SK-N-MC (cell line): ENCODE results near the gene ZNF536.

ENCODE experiments used
- DNase-seq: peaks from one replicate; pipeline ENCODE4 v3.0.0-alpha.2; 2011; ENCODE audit warnings: low read depth, low spot score
- H3K27ac ChIP-seq: fragments of 200-600 bp; sonication (generic); 2 replicates; pipeline ENCODE4 v1.5.1; 2016; ENCODE audit warnings: mixed run types
- H3K36me3 ChIP-seq: fragments of 200-600 bp; sonication (generic); 2 replicates; pipeline ENCODE4 v1.6.1; 2017; ENCODE audit warnings: antibody characterized with exemption, low read length, mixed read lengths; ENCODE audit not compliant: insufficient read depth
- H3K4me3 ChIP-seq: fragments of 200-600 bp; sonication (generic); 2 replicates; pipeline ENCODE4 v1.5.1; 2016
- H3K9ac ChIP-seq: fragments of 200-600 bp; sonication (generic); 2 replicates; pipeline ENCODE4 v1.8.0; 2017; ENCODE audit warnings: mixed run types, mixed read lengths; ENCODE audit not compliant: insufficient read length
- H3K9me3 ChIP-seq: fragments of 200-600 bp; sonication (generic); 2 replicates; pipeline ENCODE4 v1.6.1; 2017; ENCODE audit warnings: low read depth, mild to moderate bottlenecking, antibody characterized with exemption, low read length, moderate library complexity, mixed read lengths
- EZH2 ChIP-seq: fragments of 200-600 bp; sonication (generic); IDR thresholded peaks from one replicate; pipeline ENCODE4 v1.6.1; 2017; ENCODE audit warnings: antibody characterized with exemption
- FOXP2 ChIP-seq: optimal IDR thresholded peaks from 2 replicates; pipeline ENCODE3; 2011; ENCODE audit warnings: mild to moderate bottlenecking, moderate library complexity; ENCODE audit not compliant: insufficient read depth; ENCODE audit errors: extremely low read length, control extremely low read depth
- POLR2AphosphoS5 ChIP-seq: IDR thresholded peaks from 2 replicates; pipeline ENCODE4 v1.6.1; 2012; ENCODE audit warnings: mild to moderate bottlenecking, low read depth, low read length, borderline replicate concordance

The ZNF536 gene

GRCh38 chr19:30446850-30447552 is 74.8 kb downstream of the ZNF536 start:
- Histone ChIP-seq H3K9ac (no peak overlapping the region), H3K36me3 (no peaks in the 10 kb centered on the region), H3K9me3 (no peaks in the 10 kb centered on the region), H3K4me3 (peak overlapping the region; percentile 60), H3K27ac (peak overlapping the region; percentile 64; the same call in 1 of the 2 replicates)
- TF ChIP-seq EZH2 = no peak
- no peak for TF ChIP-seq POLR2AphosphoS5
- TF ChIP-seq FOXP2 = no peak
- DNase-seq = peak; percentile 16

GRCh38 chr19:30447553-30447870 is 75.3 kb downstream of the ZNF536 start:
- no peak for DNase-seq
- TF ChIP-seq FOXP2 (no peak), EZH2 (no peak), POLR2AphosphoS5 (no peak)
- H3K27ac ChIP-seq = 0 out of 2 replicates have a peak overlapping the region, but pooled peaks have one; percentile 64

GRCh38 chr19:30448386-30449077 is 76.3 kb downstream of the ZNF536 start:
- Histone ChIP-seq H3K4me3 (no peak overlapping the region), H3K9ac (no peak overlapping the region), H3K27ac (no peak overlapping the region), H3K9me3 (no peaks in the 10 kb centered on the region), H3K36me3 (no peaks in the 10 kb centered on the region)
- no peak for TF ChIP-seq FOXP2
- no peak for TF ChIP-seq EZH2
- no peak for TF ChIP-seq POLR2AphosphoS5
- no peak for DNase-seq

More at GRCh38 chr19:30447553-30447870, 75.3 kb downstream of the ZNF536 start:
- Histone ChIP-seq H3K9me3 (no peaks in the 10 kb centered on the region), H3K36me3 (no peaks in the 10 kb centered on the region), H3K4me3 (no peak overlapping the region), H3K9ac (no peak overlapping the region)

- Histone ChIP-seq H3K27ac (no peak overlapping the region), H3K9me3 (no peaks in the 10 kb centered on the region), H3K9ac (no peak overlapping the region), H3K4me3 (no peak overlapping the region), H3K36me3 (no peaks in the 10 kb centered on the region)
- TF ChIP-seq POLR2AphosphoS5 (no peak), FOXP2 (no peak), EZH2 (no peak)
- no peak for DNase-seq
These were observed 77.0 kb downstream of the ZNF536 start for GRCh38 chr19:30449078-30449590.

GRCh38 chr19:30449673-30450072 is 77.5 kb downstream of the ZNF536 start:
- no peaks in the 10 kb centered on the region for H3K36me3 ChIP-seq
- H3K27ac ChIP-seq = no peak overlapping the region; the same call in 1 of the 2 replicates
- no peak for DNase-seq
- H3K9me3 ChIP-seq = no peaks in the 10 kb centered on the region
- TF ChIP-seq POLR2AphosphoS5 (no peak), EZH2 (no peak), FOXP2 (no peak)
- H3K9ac ChIP-seq = no peak overlapping the region
- peak overlapping the region; percentile 59 for H3K4me3 ChIP-seq

- DNase-seq = no peak
- no peaks in the 10 kb centered on the region for H3K9me3 ChIP-seq
- peak overlapping the region; percentile 59 for H3K4me3 ChIP-seq
- TF ChIP-seq EZH2 (no peak), POLR2AphosphoS5 (no peak), FOXP2 (no peak)
- no peak overlapping the region; the same call in 1 of the 2 replicates for H3K27ac ChIP-seq
- no peaks in the 10 kb centered on the region for H3K36me3 ChIP-seq
- peak overlapping the region; percentile 35 for H3K9ac ChIP-seq
These were observed 77.9 kb downstream of the ZNF536 start for GRCh38 chr19:30450100-30450499.

GRCh38 chr19:30450835-30451321 is 78.7 kb downstream of the ZNF536 start:
- Histone ChIP-seq H3K9ac (no peak overlapping the region), H3K27ac (no peak overlapping the region), H3K9me3 (no peaks in the 10 kb centered on the region), H3K36me3 (no peaks in the 10 kb centered on the region), H3K4me3 (no peak overlapping the region)
- no peak for DNase-seq
- TF ChIP-seq POLR2AphosphoS5 (no peak), FOXP2 (no peak), EZH2 (no peak)

GRCh38 chr19:30452931-30453330 is 80.7 kb downstream of the ZNF536 start:
- no peak overlapping the region for H3K9ac ChIP-seq
- H3K36me3 ChIP-seq = no peaks in the 10 kb centered on the region
- TF ChIP-seq POLR2AphosphoS5 (no peak), FOXP2 (no peak), EZH2 (no peak)
- no peak overlapping the region for H3K4me3 ChIP-seq
- DNase-seq = no peak
- H3K9me3 ChIP-seq = no peaks in the 10 kb centered on the region
- H3K27ac ChIP-seq = no peak overlapping the region
